ENCODE measurements around the gene LSM3.

Gene LSM3

GRCh38 chr3:14138878-14139655, 39.5 kb upstream of the LSM3 start:
- Mint-ChIP-seq H3K4me1 (ENCODE audit: low read depth) (peaks cover 23% of the 10 kb centered on the region), H3K27me3 (ENCODE audit: low read depth) (no peaks in the 10 kb centered on the region), H3K4me3 (no peak overlapping the region), H3K36me3 (ENCODE audit: low read depth) (peaks cover 27% of the 10 kb centered on the region), H3K9me3 (no peaks in the 10 kb centered on the region), H3K27ac (peak overlapping the region; percentile 17)

- Mint-ChIP-seq H3K27me3 (ENCODE audit: low read depth) (no peaks in the 10 kb centered on the region), H3K4me1 (ENCODE audit: low read depth) (peaks cover 28% of the 10 kb centered on the region), H3K36me3 (ENCODE audit: low read depth) (peaks cover 29% of the 10 kb centered on the region), H3K9me3 (no peaks in the 10 kb centered on the region), H3K4me3 (no peak overlapping the region), H3K27ac (no peak overlapping the region)
These were observed 38.8 kb upstream of the LSM3 start for GRCh38 chr3:14139771-14140170.

GRCh38 chr3:14140668-14141067, 37.9 kb upstream of the LSM3 start:
- peaks cover 34% of the 10 kb centered on the region for H3K4me1 Mint-ChIP-seq (ENCODE audit: low read depth)
- H3K4me3 Mint-ChIP-seq, result no peak overlapping the region
- H3K36me3 Mint-ChIP-seq (ENCODE audit: low read depth), result peaks cover 31% of the 10 kb centered on the region

GRCh38 chr3:14141144-14141543, 37.5 kb upstream of the LSM3 start:
- Mint-ChIP-seq H3K4me3 (no peak overlapping the region), H3K27me3 (ENCODE audit: low read depth) (no peaks in the 10 kb centered on the region), H3K9me3 (no peaks in the 10 kb centered on the region), H3K36me3 (ENCODE audit: low read depth) (peaks cover 30% of the 10 kb centered on the region), H3K27ac (peak overlapping the region; percentile 57), H3K4me1 (ENCODE audit: low read depth) (peaks cover 37% of the 10 kb centered on the region)

More at GRCh38 chr3:14140668-14141067, 37.9 kb upstream of the LSM3 start:
- Mint-ChIP-seq H3K27me3 (ENCODE audit: low read depth) (no peaks in the 10 kb centered on the region), H3K9me3 (no peaks in the 10 kb centered on the region), H3K27ac (peak overlapping the region; percentile 41)

- peaks cover 28% of the 10 kb centered on the region for H3K36me3 Mint-ChIP-seq (ENCODE audit: low read depth)
- H3K27me3 Mint-ChIP-seq (ENCODE audit: low read depth), result no peaks in the 10 kb centered on the region
- no peak overlapping the region for H3K4me3 Mint-ChIP-seq
- no peaks in the 10 kb centered on the region for H3K9me3 Mint-ChIP-seq
- H3K27ac Mint-ChIP-seq, result peak overlapping the region; percentile 89
- H3K4me1 Mint-ChIP-seq (ENCODE audit: low read depth), result peaks cover 37% of the 10 kb centered on the region
These were observed 36.8 kb upstream of the LSM3 start for GRCh38 chr3:14141602-14142341.

GRCh38 chr3:14142567-14143270, 35.9 kb upstream of the LSM3 start:
- H3K4me1 Mint-ChIP-seq (ENCODE audit: low read depth), result peaks cover 37% of the 10 kb centered on the region
- H3K9me3 Mint-ChIP-seq, result no peaks in the 10 kb centered on the region
- peak overlapping the region; percentile 41 for H3K4me3 Mint-ChIP-seq
- no peaks in the 10 kb centered on the region for H3K27me3 Mint-ChIP-seq (ENCODE audit: low read depth)
- H3K36me3 Mint-ChIP-seq (ENCODE audit: low read depth), result peaks cover 28% of the 10 kb centered on the region
- peak overlapping the region; percentile 89 for H3K27ac Mint-ChIP-seq

- H3K4me3 Mint-ChIP-seq, result no peak overlapping the region
- peak overlapping the region; percentile 92 for H3K27ac Mint-ChIP-seq
- peaks cover 37% of the 10 kb centered on the region for H3K4me1 Mint-ChIP-seq (ENCODE audit: low read depth)
- H3K36me3 Mint-ChIP-seq (ENCODE audit: low read depth), result peaks cover 29% of the 10 kb centered on the region
- H3K27me3 Mint-ChIP-seq (ENCODE audit: low read depth), result no peaks in the 10 kb centered on the region
- no peaks in the 10 kb centered on the region for H3K9me3 Mint-ChIP-seq
These were observed 35.1 kb upstream of the LSM3 start for GRCh38 chr3:14143271-14144225.

- no peaks in the 10 kb centered on the region for H3K9me3 Mint-ChIP-seq
- no peaks in the 10 kb centered on the region for H3K27me3 Mint-ChIP-seq (ENCODE audit: low read depth)
- H3K4me3 Mint-ChIP-seq, result peak overlapping the region; percentile 54
- H3K36me3 Mint-ChIP-seq (ENCODE audit: low read depth), result peaks cover 26% of the 10 kb centered on the region
- H3K4me1 Mint-ChIP-seq (ENCODE audit: low read depth), result peaks cover 37% of the 10 kb centered on the region
- H3K27ac Mint-ChIP-seq, result peak overlapping the region; percentile 92
These were observed 34.1 kb upstream of the LSM3 start for GRCh38 chr3:14144423-14145075.

- Mint-ChIP-seq H3K4me1 (ENCODE audit: low read depth) (peaks cover 37% of the 10 kb centered on the region), H3K4me3 (no peak overlapping the region), H3K36me3 (ENCODE audit: low read depth) (peaks cover 26% of the 10 kb centered on the region), H3K27me3 (ENCODE audit: low read depth) (no peaks in the 10 kb centered on the region), H3K27ac (peak overlapping the region; percentile 92), H3K9me3 (no peaks in the 10 kb centered on the region)
These were observed 33.4 kb upstream of the LSM3 start for GRCh38 chr3:14145236-14145635.

- no peaks in the 10 kb centered on the region for H3K9me3 Mint-ChIP-seq
- peaks cover 37% of the 10 kb centered on the region for H3K4me1 Mint-ChIP-seq (ENCODE audit: low read depth)
- no peak overlapping the region for H3K4me3 Mint-ChIP-seq
- H3K36me3 Mint-ChIP-seq (ENCODE audit: low read depth), result peaks cover 30% of the 10 kb centered on the region
- H3K27me3 Mint-ChIP-seq (ENCODE audit: low read depth), result no peaks in the 10 kb centered on the region
- peak overlapping the region; percentile 72 for H3K27ac Mint-ChIP-seq
These were observed 32.8 kb upstream of the LSM3 start for GRCh38 chr3:14145670-14146380.

- Mint-ChIP-seq H3K4me1 (ENCODE audit: low read depth) (peaks cover 35% of the 10 kb centered on the region), H3K27me3 (ENCODE audit: low read depth) (no peaks in the 10 kb centered on the region), H3K4me3 (no peak overlapping the region), H3K27ac (peak overlapping the region; percentile 23), H3K9me3 (no peaks in the 10 kb centered on the region), H3K36me3 (ENCODE audit: low read depth) (peaks cover 29% of the 10 kb centered on the region)
These were observed 32.1 kb upstream of the LSM3 start for GRCh38 chr3:14146381-14147065.

- Mint-ChIP-seq H3K9me3 (no peaks in the 10 kb centered on the region), H3K27me3 (ENCODE audit: low read depth) (no peaks in the 10 kb centered on the region), H3K27ac (peak overlapping the region; percentile 71), H3K4me3 (no peak overlapping the region), H3K36me3 (ENCODE audit: low read depth) (peaks cover 24% of the 10 kb centered on the region), H3K4me1 (ENCODE audit: low read depth) (peaks cover 31% of the 10 kb centered on the region)
These were observed 31.6 kb upstream of the LSM3 start for GRCh38 chr3:14147066-14147435.

Measured in T-helper 1 cell treated with Interleukin-12 subunit alpha and Interleukin-12 subunit beta and Interleukin-4 antibody, amounts not matched to agents 30 μg/mL and 1 μg/mL, for 36 hours (primary cell).